Measurements from ENCODE around the gene SARM1.

- TF ChIP-seq CTCF (IDR thresholded peaks at IDR 0.05): no peak
- TF ChIP-seq SIN3A (IDR thresholded peaks at IDR 0.05; ENCODE audit: borderline replicate concordance, insufficient read depth, low read depth, low read length): no peak
- no peak for TF ChIP-seq POLR2AphosphoS5 (IDR thresholded peaks at IDR 0.05; ENCODE audit: low read depth, low read length)
- TF ChIP-seq REST (IDR thresholded peaks at IDR 0.05; ENCODE audit: insufficient read depth in 1 of 2, low read depth in 2 of 2, low read length in 1 of 2): no peak
Observed at GRCh38 chr17:28331891-28332420, 39.5 kb upstream of the SARM1 start.

All from Panc1 (cell line).